Natural killer cell (primary cell): ENCODE results near the gene GPR179. TPM values are rescaled to one million over a fixed set of nuclear protein-coding genes. Genes with fewer than 3 reads are reported as not detected.

Experiments
- ATAC-seq, 3 donors: fragments of 150-1000 bp in 2 of 3; fragments of 200-7000 bp in 1 of 3; cut with Tn5 transposase; 1 replicate in 1 of 3; 2 replicates in 2 of 3; pipeline ENCODE4 v1.10.0; 2021; ENCODE audit warnings: mild to moderate bottlenecking in 2 of 3, moderate library complexity in 2 of 3
- DNase-seq, 2 donors: peaks; one replicate each; pipeline versions ENCODE4 v3.0.0 to v3.0.0-alpha.2; 2013 to 2021; ENCODE audit warnings: mixed read lengths in 1 of 2
- H3K27ac ChIP-seq: one replicate; pipeline ENCODE4 v1.5.1; 2013; ENCODE audit warnings: mild to moderate bottlenecking, low read length
- H3K27me3 ChIP-seq: one replicate; pipeline ENCODE4 v1.6.1; 2013; ENCODE audit warnings: low read length; ENCODE audit not compliant: control insufficient read depth, insufficient read depth
- H3K36me3 ChIP-seq: one replicate; pipeline ENCODE4 v1.6.1; 2013; ENCODE audit warnings: low read length; ENCODE audit not compliant: control insufficient read depth, insufficient read depth
- H3K4me1 ChIP-seq: one replicate; pipeline ENCODE4 v1.6.1; 2013; ENCODE audit warnings: low read length; ENCODE audit not compliant: control insufficient read depth, insufficient read depth
- H3K4me3 ChIP-seq: one replicate; pipeline ENCODE4 v1.5.1; 2013; ENCODE audit warnings: low read length
- H3K9me3 ChIP-seq: one replicate; pipeline ENCODE4 v1.6.1; 2013; ENCODE audit warnings: low read length; ENCODE audit not compliant: control insufficient read depth, insufficient read depth
- H3K27ac Mint-ChIP-seq, 2 donors: one replicate each; pipeline ENCODE4 v1.8.0; 2022; ENCODE audit warnings: mild to moderate bottlenecking in 2 of 2, mixed read lengths in 2 of 2, moderate library complexity in 1 of 2
- H3K27me3 Mint-ChIP-seq, 2 donors: one replicate each; pipeline ENCODE4 v1.8.0; 2022; ENCODE audit warnings: low read depth in 2 of 2, mixed read lengths in 2 of 2
- H3K36me3 Mint-ChIP-seq: one replicate; pipeline ENCODE4 v1.8.0; 2022; ENCODE audit warnings: mixed read lengths
- H3K4me1 Mint-ChIP-seq, 2 donors: one replicate each; pipeline ENCODE4 v1.8.0; 2022; ENCODE audit warnings: mixed read lengths in 2 of 2
- H3K4me3 Mint-ChIP-seq: one replicate; pipeline ENCODE4 v1.8.0; 2022; ENCODE audit warnings: mild to moderate bottlenecking, moderate library complexity, mixed read lengths
- H3K9me3 Mint-ChIP-seq, 2 donors: one replicate each; pipeline ENCODE4 v1.8.0; 2022; ENCODE audit warnings: mixed read lengths in 2 of 2
- WGBS: methylation state at CpG from one replicate; pipeline ENCODE4 v1.1.7; 2013; ENCODE audit warnings: missing lambda C conversion rate; ENCODE audit not compliant: insufficient coverage; 5-methylcytosine and 5-hydroxymethylcytosine counted together
- intact Hi-C: fragments of 100-400 bp; cut with micrococcal nuclease; formaldehyde crosslinking; loops from one replicate; pipeline ENCODE4 v1.14.2; 2022
- total RNA-seq, 4 donors: library from RNA; stranded (reverse); fragments of 120-200 nt in 1 of 4; gene quantifications; one replicate each; pipeline versions ENCODE4 v1.2.3 to v1.2.4, GENCODE V29; 2013 to 2022
- TF ChIP-seq, protein P1 (sequence below): fragments of 200-600 bp; IDR thresholded peaks from one replicate; pipeline ENCODE4 v1.8.0; 2022; ENCODE audit warnings: antibody characterized with exemption

GPR179 gene
- total RNA-seq, 3 donors from 2014 or later (not counting 1 experiment from before 2014, with no cell fraction given) = not detected

DNA sequence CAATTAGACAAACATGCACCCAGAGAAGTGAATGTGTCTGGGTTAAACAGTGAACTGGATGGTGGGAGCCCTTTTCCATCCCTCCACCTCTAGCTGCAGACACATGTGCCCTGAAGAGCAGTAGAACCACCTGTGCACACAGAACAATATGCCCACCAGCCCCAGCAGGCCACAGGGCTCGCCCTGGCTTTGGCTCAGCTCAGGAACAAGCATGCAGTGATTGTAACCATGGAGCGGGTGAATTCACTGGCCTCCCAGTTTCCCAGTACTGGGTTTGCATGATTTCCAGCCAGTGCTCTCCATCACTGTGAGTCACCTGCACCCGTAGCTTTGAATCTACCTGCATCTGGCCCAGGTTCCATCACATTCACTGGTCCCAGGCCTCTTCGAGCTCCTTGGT is 5.2 kb downstream of the GPR179 start:
- no peak overlapping the region for H3K27ac ChIP-seq
- H3K4me3 ChIP-seq = no peak overlapping the region
- Mint-ChIP-seq H3K27me3 (peaks cover 0 to 6% of the 10 kb centered on the region in 2 donors), H3K4me3 (no peak overlapping the region), H3K27ac (no peak overlapping the region), H3K4me1 (no peaks in the 10 kb centered on the region), H3K36me3 (no peaks in the 10 kb centered on the region), H3K9me3 (no peaks in the 10 kb centered on the region)
- no peaks in the 10 kb centered on the region for H3K36me3 ChIP-seq
- intact Hi-C loops = no loop called here
- no peak for DNase-seq
- no peaks in the 10 kb centered on the region for H3K9me3 ChIP-seq
- H3K4me1 ChIP-seq = no peaks in the 10 kb centered on the region
- H3K27me3 ChIP-seq = no peaks in the 10 kb centered on the region
- ATAC-seq = no peak
- TF ChIP-seq, protein P1, sequence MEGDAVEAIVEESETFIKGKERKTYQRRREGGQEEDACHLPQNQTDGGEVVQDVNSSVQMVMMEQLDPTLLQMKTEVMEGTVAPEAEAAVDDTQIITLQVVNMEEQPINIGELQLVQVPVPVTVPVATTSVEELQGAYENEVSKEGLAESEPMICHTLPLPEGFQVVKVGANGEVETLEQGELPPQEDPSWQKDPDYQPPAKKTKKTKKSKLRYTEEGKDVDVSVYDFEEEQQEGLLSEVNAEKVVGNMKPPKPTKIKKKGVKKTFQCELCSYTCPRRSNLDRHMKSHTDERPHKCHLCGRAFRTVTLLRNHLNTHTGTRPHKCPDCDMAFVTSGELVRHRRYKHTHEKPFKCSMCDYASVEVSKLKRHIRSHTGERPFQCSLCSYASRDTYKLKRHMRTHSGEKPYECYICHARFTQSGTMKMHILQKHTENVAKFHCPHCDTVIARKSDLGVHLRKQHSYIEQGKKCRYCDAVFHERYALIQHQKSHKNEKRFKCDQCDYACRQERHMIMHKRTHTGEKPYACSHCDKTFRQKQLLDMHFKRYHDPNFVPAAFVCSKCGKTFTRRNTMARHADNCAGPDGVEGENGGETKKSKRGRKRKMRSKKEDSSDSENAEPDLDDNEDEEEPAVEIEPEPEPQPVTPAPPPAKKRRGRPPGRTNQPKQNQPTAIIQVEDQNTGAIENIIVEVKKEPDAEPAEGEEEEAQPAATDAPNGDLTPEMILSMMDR = no peak
- WGBS = 84% methylated on average over 4 of the region's 4 CpGs

DNA sequence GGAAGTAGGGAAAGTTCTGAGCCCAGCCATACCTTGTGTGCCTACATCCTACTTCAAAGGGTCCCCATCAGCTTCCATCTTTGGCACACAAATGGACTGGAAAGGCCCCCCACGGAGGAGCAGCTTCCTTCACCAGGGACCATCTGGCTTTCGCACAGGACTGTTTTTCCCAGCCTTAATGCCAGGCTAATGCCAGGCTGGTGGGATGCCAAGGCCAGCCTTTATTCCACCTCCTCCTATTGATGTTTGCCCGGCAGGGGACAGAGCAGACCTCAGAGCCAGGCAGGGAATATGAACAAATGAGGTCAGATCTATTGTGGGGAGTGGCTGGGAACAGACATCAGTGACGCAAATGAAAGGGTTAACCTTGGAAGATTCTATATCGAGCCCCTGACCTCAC is 5.7 kb downstream of the GPR179 start:
- Mint-ChIP-seq H3K4me3 (no peak overlapping the region), H3K36me3 (no peaks in the 10 kb centered on the region), H3K4me1 (no peaks in the 10 kb centered on the region), H3K27me3 (peaks cover 0 to 6% of the 10 kb centered on the region in 2 donors), H3K9me3 (no peaks in the 10 kb centered on the region), H3K27ac (no peak overlapping the region)
- no peaks in the 10 kb centered on the region for H3K27me3 ChIP-seq
- 87% methylated on average over 5 of the region's 5 CpGs for WGBS
- H3K4me3 ChIP-seq = no peak overlapping the region
- no peaks in the 10 kb centered on the region for H3K36me3 ChIP-seq
- DNase-seq (no peak), ATAC-seq (no peak)
- H3K4me1 ChIP-seq = no peaks in the 10 kb centered on the region
- TF ChIP-seq, protein P1 = no peak
- no peaks in the 10 kb centered on the region for H3K9me3 ChIP-seq
- intact Hi-C loops = no loop called here
- H3K27ac ChIP-seq = no peak overlapping the region

GRCh38 chr17:38336838-38337237 is 6.9 kb downstream of the GPR179 start:
- WGBS = 94% methylated on average over 11 of the region's 11 CpGs
- Mint-ChIP-seq H3K4me1 (no peaks in the 10 kb centered on the region), H3K36me3 (no peaks in the 10 kb centered on the region), H3K27ac (no peak overlapping the region), H3K27me3 (peaks cover 0 to 6% of the 10 kb centered on the region in 2 donors), H3K4me3 (no peak overlapping the region), H3K9me3 (no peaks in the 10 kb centered on the region)
- Histone ChIP-seq H3K27me3 (no peaks in the 10 kb centered on the region), H3K4me1 (no peaks in the 10 kb centered on the region), H3K36me3 (no peaks in the 10 kb centered on the region), H3K9me3 (no peaks in the 10 kb centered on the region), H3K4me3 (no peak overlapping the region), H3K27ac (no peak overlapping the region)
- TF ChIP-seq, protein P1 = no peak
- ATAC-seq (no peak), DNase-seq (no peak)
- intact Hi-C loops = no loop called here
